Brain microvascular endothelial cell (primary cell): ENCODE measurements around the gene MADD.

Experiments
- DNase-seq: peaks from one replicate; pipeline ENCODE4 v3.0.0-alpha.2; 2020
- H3K27ac ChIP-seq: fragments of 250-450 bp; sonication (Bioruptor Pico); 2 replicates; pipeline ENCODE4 v1.5.1; 2020; ENCODE audit warnings: mild to moderate bottlenecking, moderate library complexity
- H3K27me3 ChIP-seq: fragments of 250-450 bp; sonication (Bioruptor Pico); replicated peaks from 2 replicates; pipeline ENCODE4 v1.5.1; 2020; ENCODE audit warnings: mild to moderate bottlenecking
- H3K36me3 ChIP-seq: fragments of 250-450 bp; sonication (Bioruptor Pico); replicated peaks from 2 replicates; pipeline ENCODE4 v1.5.1; 2020; ENCODE audit warnings: mild to moderate bottlenecking
- H3K4me3 ChIP-seq: 2 replicates; pipeline ENCODE4 v1.5.1; 2011; ENCODE audit warnings: low read depth, mild to moderate bottlenecking, control low read depth, low read length, moderate library complexity
- in situ Hi-C: cut with HindIII; loops from 2 replicates; pipeline ENCODE4 v1.10.0; 2017; ENCODE audit warnings: low sequenced_read_pairs, low pct_ligation_motif_present
- TF ChIP-seq, protein P1 (sequence below): IDR thresholded peaks from 2 replicates; pipeline ENCODE4 v1.5.1; 2011; ENCODE audit warnings: low read depth, mild to moderate bottlenecking, moderate library complexity, low read length, control low read depth, inconsistent platforms; ENCODE audit errors: missing control alignments

Gene MADD

DNA sequence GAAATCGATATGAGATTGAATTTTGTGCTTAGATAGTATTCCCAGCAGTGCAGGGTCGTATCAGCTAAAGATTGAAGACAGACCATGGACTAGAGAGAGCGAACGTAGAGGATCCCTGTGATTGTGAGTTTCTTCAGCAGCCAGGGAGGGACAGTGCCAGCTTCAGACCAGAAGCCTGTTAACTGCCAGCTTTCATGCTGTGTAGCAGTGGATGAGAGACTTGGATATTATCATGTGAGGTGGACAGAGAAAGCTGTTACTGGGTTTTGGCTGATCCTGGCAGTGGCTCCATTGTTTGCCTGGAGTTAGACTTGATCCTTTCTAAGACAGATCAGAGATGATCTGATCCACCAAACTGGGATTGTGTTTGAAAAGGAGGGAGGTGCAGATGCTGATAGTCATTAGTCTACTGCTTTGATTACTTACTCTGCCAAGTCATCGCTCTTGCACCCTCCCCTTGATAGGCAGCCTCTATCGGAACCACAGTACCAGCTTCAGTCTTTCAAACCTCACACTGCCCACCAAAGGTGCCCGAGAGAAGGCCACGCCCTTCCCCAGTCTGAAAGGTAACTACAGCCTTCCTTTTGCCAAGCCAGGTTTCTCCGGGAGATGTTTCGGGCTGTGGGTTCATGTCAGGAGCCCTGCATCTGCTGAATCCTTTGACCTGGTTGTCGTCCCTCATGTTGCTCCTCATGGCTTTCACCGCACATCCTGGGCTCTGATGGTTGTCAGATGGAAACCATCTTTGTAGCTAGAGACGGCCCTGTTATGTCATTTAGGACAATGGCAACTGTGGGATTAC lies 16.2 kb downstream of the MADD start:
- TF ChIP-seq, protein P1, sequence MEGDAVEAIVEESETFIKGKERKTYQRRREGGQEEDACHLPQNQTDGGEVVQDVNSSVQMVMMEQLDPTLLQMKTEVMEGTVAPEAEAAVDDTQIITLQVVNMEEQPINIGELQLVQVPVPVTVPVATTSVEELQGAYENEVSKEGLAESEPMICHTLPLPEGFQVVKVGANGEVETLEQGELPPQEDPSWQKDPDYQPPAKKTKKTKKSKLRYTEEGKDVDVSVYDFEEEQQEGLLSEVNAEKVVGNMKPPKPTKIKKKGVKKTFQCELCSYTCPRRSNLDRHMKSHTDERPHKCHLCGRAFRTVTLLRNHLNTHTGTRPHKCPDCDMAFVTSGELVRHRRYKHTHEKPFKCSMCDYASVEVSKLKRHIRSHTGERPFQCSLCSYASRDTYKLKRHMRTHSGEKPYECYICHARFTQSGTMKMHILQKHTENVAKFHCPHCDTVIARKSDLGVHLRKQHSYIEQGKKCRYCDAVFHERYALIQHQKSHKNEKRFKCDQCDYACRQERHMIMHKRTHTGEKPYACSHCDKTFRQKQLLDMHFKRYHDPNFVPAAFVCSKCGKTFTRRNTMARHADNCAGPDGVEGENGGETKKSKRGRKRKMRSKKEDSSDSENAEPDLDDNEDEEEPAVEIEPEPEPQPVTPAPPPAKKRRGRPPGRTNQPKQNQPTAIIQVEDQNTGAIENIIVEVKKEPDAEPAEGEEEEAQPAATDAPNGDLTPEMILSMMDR: no peak
- in situ Hi-C loops: no loop called here
- Histone ChIP-seq H3K4me3 (no peak overlapping the region), H3K36me3 (peaks cover 61% of the 10 kb centered on the region), H3K27me3 (no peaks in the 10 kb centered on the region), H3K27ac (no peak overlapping the region)
- DNase-seq: no peak

DNA sequence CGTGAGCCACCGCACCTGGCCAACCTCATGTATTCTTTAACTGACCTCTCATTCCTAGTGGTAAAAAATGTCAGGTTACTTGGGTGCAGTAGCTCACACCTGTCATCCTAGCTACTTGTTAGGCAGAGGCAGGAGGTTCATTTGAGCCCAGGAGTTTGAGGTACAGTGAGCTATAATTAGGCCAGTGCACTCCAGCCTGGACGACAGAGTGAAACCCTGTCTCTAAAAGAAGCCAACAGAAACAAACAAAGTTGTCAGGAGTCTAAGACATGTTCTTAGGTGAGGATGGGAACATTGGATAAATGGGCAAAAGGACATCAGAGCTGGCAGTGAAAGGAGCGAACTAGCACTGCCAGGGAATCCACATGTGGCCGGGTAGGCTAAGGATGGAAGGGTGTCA lies 18.1 kb downstream of the MADD start:
- peaks cover 55% of the 10 kb centered on the region for H3K36me3 ChIP-seq
- in situ Hi-C loops: no loop called here
- DNase-seq: no peak
- TF ChIP-seq, protein P1: no peak
- H3K27me3 ChIP-seq: no peaks in the 10 kb centered on the region
- no peak overlapping the region for H3K4me3 ChIP-seq
- no peak overlapping the region for H3K27ac ChIP-seq

DNA sequence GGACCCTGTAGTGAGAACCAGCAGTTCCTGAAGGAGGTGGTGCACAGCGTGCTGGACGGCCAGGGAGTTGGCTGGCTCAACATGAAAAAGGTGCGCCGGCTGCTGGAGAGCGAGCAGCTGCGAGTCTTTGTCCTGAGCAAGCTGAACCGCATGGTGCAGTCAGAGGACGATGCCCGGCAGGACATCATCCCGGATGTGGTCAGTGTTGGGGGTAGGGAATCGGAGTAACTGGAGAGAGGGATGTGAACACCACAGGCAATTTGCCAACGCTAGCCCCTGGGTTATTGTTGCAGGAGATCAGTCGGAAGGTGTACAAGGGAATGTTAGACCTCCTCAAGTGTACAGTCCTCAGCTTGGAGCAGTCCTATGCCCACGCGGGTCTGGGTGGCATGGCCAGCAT lies 19.9 kb downstream of the MADD start:
- H3K27me3 ChIP-seq: no peaks in the 10 kb centered on the region
- peaks cover 46% of the 10 kb centered on the region for H3K36me3 ChIP-seq
- TF ChIP-seq, protein P1: no peak
- in situ Hi-C loops: no loop called here
- DNase-seq: no peak
- H3K4me3 ChIP-seq: no peak overlapping the region
- no peak overlapping the region for H3K27ac ChIP-seq

DNA sequence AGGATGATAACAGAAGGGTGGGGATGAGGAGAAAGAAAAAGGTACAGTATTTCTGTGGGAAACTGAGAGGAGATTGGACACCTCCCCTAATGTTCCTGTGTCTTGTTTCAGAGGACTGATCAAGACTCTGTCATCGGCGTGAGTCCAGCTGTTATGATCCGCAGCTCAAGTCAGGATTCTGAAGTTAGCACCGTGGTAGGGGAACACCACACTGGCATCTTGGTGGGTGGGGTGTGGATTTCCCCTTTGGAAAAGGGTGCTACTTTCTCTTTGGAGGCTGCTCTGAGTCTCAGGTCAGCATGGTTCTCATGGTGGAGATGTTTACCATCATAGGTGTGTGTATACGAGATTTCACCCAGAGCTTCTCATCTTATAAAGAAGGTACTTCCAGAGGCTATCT lies 25.5 kb downstream of the MADD start:
- no peak overlapping the region for H3K27ac ChIP-seq
- TF ChIP-seq, protein P1: no peak
- in situ Hi-C loops: no loop called here
- H3K27me3 ChIP-seq: no peaks in the 10 kb centered on the region
- peaks cover 42% of the 10 kb centered on the region for H3K36me3 ChIP-seq
- no peak overlapping the region for H3K4me3 ChIP-seq
- no peak for DNase-seq

DNA sequence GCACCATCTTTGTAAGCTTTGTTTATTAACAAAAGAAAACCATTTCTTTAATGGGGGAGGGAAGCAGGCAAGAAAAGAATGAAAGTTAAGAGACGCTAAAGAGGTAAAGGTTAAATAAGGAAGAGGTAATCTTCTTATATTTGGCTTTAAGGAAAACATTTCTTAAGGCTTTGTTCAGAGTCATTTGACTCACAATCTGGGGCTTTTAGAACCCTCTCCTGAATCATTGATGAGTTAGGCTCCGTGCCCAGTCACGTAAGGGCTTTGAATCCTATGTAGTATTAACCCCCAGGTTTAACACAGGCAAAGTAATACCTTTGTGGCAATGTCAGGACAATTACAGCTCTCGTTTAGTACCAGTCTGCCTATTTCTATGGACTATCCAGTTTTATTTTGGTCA lies 26.1 kb downstream of the MADD start:
- TF ChIP-seq, protein P1: no peak
- Histone ChIP-seq H3K27me3 (no peaks in the 10 kb centered on the region), H3K27ac (no peak overlapping the region), H3K4me3 (no peak overlapping the region), H3K36me3 (peaks cover 42% of the 10 kb centered on the region)
- no peak for DNase-seq
- in situ Hi-C loops: no loop called here

DNA sequence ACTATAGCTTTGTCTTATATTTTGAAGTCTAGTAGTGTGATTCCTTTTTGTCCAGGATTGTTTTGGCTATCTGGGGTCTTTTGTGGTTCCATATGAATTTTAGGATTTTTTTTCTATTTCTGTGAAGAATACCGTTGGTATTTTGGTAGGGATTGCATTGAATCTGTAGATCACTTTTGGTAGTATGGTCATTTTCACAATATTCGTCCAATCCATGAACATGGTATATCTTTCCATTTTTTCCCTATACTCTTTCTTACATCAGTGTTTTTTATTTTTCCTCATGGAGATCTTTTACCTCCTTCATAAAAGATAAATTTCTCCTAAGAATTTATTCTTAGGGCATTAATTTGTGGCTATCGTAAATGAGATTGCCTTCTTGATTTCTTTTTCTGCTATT lies 29.1 kb downstream of the MADD start:
- in situ Hi-C loops: no loop called here
- Histone ChIP-seq H3K4me3 (no peak overlapping the region), H3K36me3 (peaks cover 34% of the 10 kb centered on the region), H3K27me3 (no peaks in the 10 kb centered on the region), H3K27ac (no peak overlapping the region)
- no peak for DNase-seq
- TF ChIP-seq, protein P1: no peak
